GOT3 (cell line): ENCODE data around the gene MAX.

ENCODE experiments used
- DNase-seq: peaks from one replicate; lab custom pipeline; 2025; ENCODE audit warnings: mixed read lengths; lab: John Stamatoyannopoulos, UW

Gene MAX

GRCh38 chr14:65102441-65103149 is at the start of gene MAX:
Gene MAX, minus strand, starts transcription at chr14:65102517. Its CDS starts 178 bp downstream, at chr14:65102339.
- peak; percentile 75 for DNase-seq

GRCh38 chr14:65151609-65151956 is 49.3 kb upstream of the MAX start:
- no peak for DNase-seq

GRCh38 chr14:65150898-65151608 is 48.7 kb upstream of the MAX start:
- DNase-seq = no peak

GRCh38 chr14:65149116-65149515 is 46.8 kb upstream of the MAX start:
- DNase-seq = no peak

GRCh38 chr14:65144170-65144569 is 41.9 kb upstream of the MAX start:
- DNase-seq = no peak

GRCh38 chr14:65142914-65143625 is 40.8 kb upstream of the MAX start:
- no peak for DNase-seq

- DNase-seq = no peak
These were observed 40.1 kb upstream of the MAX start for GRCh38 chr14:65142429-65142828.

- DNase-seq = no peak
These were observed 39.2 kb upstream of the MAX start for GRCh38 chr14:65141523-65141922.

GRCh38 chr14:65137648-65138307 is 35.5 kb upstream of the MAX start:
- no peak for DNase-seq

GRCh38 chr14:65134651-65135579 is 32.6 kb upstream of the MAX start:
- no peak for DNase-seq

GRCh38 chr14:65132855-65133254 is 30.5 kb upstream of the MAX start:
- DNase-seq = no peak

- DNase-seq = no peak
These were observed 29.0 kb upstream of the MAX start for GRCh38 chr14:65131301-65131701.

- DNase-seq = no peak
These were observed 25.8 kb upstream of the MAX start for GRCh38 chr14:65128096-65128495.

GRCh38 chr14:65117769-65118745 is 15.7 kb upstream of the MAX start:
- no peak for DNase-seq

- DNase-seq = no peak
These were observed 13.3 kb upstream of the MAX start for GRCh38 chr14:65115615-65116014.

GRCh38 chr14:65110525-65110924 is 8.2 kb upstream of the MAX start:
- DNase-seq = no peak

- no peak for DNase-seq
These were observed 7.0 kb upstream of the MAX start for GRCh38 chr14:65109357-65109756.

- no peak for DNase-seq
These were observed 4.9 kb upstream of the MAX start for GRCh38 chr14:65107200-65107599.

GRCh38 chr14:65106736-65107135 is 4.4 kb upstream of the MAX start:
- DNase-seq = no peak

- no peak for DNase-seq
These were observed 4.0 kb upstream of the MAX start for GRCh38 chr14:65106316-65106715.
